Activated naive CD4-positive, alpha-beta T cell treated with anti-CD3 and anti-CD28 coated beads, Interleukin-2, amount 50 U/mL, for 16 hours (primary cell): ENCODE measurements around the gene INPP5A.

Source experiments
- DNase-seq: peaks from one replicate; pipeline ENCODE4 v3.0.0-alpha.2; 2020

The INPP5A gene

GRCh38 chr10:132602614-132603013 lies 65.0 kb downstream of the INPP5A start:
- DNase-seq, result no peak

DNA sequence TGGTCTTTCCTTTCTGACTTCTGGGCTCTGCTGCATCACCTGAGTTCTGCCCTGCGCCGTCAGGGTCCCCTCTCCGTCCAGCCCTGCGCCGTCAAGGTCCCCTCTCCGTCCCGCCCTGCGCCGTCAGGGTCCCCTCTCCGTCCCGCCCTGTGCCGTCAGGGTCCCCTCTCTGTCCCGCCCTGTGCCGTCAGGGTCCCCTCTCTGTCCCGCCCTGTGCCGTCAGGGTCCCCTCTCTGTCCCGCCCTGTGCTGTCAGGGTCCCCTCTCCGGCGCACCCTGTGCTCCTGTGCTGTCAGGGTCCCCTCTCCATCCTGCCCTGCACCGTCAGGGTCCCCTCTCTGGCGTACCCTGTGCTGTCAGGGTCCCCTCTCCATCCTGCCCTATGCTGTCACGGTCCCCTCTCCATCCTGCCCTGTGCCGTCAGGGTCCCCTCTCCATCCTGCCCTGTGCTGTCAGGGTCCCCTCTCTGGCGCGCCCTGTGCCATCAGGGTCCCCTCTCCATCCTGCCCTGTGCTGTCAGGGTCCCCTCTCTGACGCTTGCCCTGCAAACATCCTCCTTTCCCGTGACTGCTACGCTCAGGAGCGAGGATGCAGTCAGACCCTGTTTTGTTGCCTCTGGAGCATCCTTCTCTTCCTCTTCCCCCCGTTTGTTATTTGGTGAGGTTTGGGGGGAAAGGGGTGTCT lies 66.4 kb downstream of the INPP5A start:
- no peak for DNase-seq

GRCh38 chr10:132604686-132605085 lies 67.1 kb downstream of the INPP5A start:
- DNase-seq, result no peak

DNA sequence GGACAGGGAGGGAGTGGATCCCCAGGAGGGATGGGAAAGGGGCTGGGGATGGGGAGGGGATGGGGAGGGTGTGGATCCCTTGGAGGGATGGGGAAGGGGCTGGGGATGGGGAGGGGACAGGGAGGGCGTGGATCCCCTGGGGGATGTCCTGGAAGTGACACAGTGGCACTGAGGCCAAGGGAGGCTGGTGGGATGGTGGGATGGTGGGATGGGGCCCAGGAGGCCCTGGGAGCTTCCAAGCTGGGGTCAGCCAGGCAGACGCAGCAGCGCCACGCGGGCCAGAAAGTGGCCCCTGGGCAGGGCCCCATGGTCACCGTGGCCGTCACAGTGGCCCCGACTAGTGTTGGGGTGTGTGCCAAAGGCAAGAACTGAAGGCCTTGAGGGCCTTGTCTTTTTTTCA lies 67.8 kb downstream of the INPP5A start:
- no peak for DNase-seq

- no peak for DNase-seq
Measured at GRCh38 chr10:132606031-132606491, 68.5 kb downstream of the INPP5A start.

DNA sequence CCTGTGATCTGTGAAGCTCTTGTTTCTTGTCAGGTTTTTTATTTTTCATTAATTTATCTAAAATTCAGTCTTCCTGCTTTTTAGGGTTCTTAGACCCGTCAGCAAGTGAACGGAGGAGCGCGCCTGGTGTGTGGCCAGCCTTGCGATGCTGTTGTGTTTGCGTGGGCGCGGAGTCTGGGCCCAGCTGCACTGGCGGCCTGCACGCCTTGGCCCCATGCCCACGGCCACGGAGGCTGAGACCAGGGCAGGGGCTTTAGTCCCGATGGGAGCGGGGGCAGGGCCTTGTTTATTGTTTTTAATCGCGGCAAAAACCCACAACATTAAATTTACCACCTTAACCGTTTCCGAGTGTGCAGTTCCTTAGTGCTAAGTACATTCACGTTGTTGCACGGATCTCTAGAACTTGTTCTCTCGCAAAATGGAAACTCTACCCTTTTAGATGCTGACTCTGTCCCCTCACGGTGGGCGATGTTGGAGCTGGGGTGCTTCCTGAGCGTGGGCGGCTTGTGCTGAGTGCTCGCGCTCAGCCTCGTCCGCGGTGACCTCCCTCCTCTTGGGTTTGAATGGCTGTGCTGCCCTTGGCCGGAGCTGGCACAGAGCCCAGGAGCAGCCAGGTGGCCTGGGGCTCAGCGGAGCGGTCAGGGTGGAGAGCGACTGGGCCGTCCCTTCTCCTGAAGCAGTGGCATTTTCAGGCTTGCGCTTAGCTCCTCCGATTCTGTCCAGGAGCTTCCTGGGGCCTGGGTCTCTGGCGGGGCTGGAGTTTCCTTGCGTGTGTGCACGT lies 69.1 kb downstream of the INPP5A start:
- no peak for DNase-seq

DNA sequence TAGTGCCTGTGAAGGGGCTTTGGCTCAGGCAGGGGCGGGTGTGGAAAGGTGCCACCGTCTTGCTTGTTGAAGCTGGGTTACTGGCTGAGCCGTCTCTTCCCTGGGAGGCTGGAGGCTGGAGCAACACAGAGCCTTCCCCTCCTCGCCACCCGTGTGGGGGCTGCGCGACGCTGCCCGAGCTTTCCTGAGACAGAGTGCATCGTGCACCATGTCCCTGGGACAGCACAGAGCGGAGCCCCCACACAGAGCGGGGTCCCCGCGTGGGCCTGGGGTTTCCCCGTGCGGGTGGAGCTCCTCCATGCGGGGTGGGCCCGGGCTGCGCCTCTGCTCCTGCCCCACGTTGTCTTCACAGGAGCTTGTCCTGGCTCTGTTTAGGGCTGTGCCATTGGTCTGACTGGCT lies 69.9 kb downstream of the INPP5A start:
- DNase-seq, result peak; percentile 4

GRCh38 chr10:132607961-132608495 lies 70.4 kb downstream of the INPP5A start:
- no peak for DNase-seq

DNA sequence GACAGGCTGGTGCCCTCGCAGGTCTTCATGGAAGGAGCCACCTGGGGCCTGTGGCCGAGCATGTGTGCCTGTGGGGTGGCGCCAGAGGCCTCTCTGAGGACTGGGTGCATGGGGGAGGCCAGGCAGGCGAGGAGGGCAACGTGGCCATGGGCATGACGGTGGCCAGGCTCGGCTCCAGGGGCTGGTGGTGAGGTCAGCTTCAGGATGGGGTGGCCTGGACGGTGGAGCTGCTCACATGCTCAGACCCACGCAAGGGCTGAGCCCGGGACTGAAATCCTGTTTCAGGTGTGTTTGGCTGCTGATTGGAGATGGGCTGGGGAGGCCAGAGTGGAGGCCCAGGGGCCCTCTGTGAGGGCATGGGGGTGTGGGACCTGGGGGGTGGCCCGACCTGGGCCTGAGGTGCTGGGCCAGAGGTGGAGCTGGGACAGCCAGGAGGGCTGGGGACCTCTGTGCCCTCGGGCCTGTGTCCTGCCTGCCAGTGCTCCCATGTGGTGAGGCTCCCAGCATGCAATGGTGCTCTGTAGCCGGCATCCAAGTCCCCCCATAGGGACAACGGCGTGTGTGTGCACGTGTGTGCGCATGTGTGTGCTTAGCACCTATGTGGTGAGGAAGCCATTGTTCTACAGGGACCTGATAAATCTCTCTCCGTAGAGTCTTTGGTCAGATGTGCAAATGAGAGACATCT lies 71.1 kb downstream of the INPP5A start:
- DNase-seq, result peak; percentile 9

GRCh38 chr10:132609211-132609610 lies 71.6 kb downstream of the INPP5A start:
- DNase-seq, result no peak

GRCh38 chr10:132610071-132610701 lies 72.6 kb downstream of the INPP5A start:
- DNase-seq, result peak; percentile 9

- DNase-seq, result peak; percentile 7
Measured at GRCh38 chr10:132611026-132611910, 73.7 kb downstream of the INPP5A start.

DNA sequence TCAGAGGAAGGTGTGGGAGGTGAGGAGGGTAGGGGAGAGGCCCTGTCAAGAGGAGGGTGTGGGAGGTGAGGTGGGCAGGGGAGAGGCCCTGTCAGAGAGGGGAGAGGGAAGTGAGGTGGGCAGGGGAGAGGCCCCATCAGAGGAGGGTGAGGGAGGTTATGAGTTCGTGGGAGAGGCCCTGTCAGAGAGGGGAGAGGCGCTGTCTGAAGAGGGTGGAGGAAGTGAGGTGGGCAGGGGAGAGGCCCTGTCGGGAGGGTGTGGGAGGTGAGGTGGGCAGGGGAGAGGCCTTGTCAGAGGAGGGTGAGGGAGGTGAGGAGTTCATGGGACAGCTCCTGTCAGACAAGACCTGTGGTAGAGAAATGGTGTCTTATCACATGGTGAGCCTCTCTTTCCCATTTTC lies 74.4 kb downstream of the INPP5A start:
- DNase-seq, result peak; percentile 11

DNA sequence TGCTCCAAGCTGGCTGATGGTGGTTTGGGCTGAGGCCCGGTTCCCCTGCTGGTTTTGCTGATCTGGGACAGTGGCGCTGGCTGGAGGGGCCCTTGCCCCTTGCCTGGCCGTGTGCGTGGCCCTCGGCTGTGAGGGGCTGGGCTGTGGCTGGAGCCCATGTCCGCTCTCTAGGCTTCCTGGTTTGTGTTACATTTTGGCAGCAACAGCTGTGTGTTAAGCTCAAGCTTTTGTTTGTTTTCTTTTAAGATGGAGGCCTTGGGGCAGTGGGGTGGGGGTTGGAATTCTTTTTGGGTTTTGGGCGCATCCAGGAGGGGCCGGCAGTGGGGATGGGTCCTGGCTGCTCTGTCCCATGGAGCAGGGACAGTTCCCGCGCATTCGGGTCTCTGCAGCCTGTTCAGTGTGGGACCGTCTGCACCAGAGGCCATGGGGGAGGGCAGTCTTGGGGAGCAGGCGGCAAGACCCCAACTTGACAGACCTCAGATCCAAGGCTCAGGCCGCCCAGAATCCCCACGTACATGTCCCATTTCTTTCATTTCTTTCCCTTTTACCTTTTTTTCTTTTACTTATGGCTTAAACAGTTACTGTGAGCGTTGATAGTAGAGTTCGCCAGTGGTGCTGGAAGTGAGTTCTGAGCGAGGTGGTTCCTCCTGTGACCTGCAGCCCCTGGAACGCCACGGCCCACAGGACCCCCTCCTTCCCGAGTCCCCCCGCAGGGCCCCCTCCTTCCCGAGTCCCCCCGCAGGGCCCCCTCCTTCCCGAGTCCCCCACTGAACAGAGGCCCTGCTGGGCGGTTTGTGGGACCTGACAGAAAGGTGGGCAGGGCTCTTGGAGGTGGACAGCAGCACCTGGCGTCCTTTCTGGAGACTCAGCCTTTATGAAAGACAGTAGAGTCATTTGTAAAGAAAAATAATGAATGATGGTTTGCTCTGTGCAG lies 75.3 kb downstream of the INPP5A start:
- DNase-seq, result peak; percentile 8

DNA sequence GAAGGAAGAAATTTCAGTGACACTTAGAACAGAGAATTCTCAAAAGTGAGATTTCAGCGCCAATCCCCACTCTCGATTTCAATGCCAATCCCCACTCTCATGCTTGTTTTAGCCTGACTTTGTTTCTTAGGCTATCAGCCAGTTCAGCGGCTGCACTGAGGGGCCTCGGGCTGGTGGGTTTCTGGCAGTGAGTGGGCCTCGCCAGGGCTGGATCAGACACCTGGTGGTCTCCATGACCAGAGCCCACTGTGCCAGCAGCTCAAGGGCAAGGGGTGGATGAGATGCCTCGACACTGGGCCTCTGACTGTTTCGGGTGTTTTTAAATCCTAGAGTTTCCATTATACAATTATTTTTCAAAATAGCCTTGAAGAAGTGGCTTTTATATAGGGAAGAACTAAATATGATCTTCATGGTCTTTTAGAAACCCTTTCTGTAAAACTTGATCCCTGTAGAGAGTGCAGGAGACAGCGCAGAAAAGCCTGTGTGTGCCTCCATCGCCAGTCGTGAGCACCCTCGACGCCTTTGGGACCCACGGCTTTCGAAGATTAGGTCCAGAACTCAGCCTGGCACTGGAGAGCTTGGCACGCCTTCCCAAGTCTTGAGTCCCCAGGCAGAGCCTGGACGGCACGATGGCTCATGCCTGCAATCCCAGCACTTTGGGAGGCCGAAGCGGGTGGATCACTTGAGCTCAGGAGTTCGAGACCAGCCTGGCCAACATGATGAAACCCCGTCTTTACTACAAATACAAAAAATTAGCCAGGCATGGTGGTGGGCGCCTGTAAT lies 76.2 kb downstream of the INPP5A start:
- DNase-seq, result no peak

DNA sequence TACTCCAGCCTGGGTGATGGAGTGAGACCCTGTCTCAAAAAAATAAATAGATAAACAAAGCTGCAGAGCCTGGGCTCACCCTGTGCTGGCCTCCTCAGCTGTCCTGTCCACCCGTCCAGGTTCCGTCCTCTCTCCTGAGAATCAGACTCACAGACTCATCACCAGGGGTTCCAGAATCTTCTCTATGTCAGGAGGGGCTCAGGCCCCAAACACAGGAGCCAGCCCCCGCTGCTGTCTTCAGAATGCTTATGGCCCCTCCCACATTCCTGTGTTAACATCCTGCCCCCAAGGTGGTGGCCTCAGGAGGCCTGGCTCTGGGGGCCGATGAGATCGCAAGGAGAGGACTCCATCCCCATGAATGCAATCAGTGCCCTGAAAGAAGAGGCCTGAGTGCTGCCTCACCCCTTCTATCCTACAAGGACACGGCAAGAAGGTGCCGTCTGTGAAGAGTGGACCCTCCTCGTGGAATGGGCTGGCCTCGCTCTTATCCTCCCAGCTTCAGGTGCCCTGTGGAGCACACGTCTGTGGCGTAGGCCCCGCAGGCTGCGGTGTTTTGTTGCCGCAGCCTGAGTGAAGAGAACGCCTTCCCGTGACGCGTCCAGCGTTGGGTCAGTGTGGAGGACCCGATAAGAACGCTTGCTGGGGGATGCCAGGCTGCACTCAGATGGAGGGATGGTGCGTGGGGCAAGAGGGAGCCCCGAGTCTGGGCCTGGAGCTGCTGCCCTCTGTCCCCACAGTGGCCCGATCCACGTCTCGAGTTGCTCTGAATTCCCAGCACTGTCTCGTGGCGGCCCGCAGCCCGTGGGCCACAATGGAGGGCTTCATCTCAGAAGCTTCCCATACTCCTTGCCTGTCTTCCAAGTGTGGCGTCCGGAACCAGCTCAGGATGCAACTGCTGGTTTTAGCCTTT lies 77.1 kb downstream of the INPP5A start:
- no peak for DNase-seq

- no peak for DNase-seq
Measured at GRCh38 chr10:132615341-132616169, 78.0 kb downstream of the INPP5A start.
